ENCODE data around the gene PDZRN3.

DNA sequence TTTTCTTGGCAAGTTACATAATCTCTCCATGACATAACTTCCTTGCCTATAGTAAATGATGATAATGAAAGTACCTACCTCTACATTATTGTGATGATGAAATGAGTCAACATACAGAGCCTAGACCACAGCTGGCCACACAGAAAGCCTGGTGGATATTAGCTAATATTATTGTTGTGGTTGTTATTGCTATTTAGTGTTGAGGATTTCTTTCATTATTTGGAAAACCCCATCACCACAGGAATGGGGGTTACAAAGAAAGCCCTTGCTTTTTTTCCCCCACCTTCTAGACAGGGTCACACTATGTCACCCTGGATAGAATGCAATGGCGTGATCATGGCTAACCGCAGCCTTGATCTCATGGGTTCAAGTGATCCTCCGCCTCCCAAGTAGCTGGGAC, 125.0 kb downstream of the PDZRN3 start:
- TF ChIP-seq, protein P1, sequence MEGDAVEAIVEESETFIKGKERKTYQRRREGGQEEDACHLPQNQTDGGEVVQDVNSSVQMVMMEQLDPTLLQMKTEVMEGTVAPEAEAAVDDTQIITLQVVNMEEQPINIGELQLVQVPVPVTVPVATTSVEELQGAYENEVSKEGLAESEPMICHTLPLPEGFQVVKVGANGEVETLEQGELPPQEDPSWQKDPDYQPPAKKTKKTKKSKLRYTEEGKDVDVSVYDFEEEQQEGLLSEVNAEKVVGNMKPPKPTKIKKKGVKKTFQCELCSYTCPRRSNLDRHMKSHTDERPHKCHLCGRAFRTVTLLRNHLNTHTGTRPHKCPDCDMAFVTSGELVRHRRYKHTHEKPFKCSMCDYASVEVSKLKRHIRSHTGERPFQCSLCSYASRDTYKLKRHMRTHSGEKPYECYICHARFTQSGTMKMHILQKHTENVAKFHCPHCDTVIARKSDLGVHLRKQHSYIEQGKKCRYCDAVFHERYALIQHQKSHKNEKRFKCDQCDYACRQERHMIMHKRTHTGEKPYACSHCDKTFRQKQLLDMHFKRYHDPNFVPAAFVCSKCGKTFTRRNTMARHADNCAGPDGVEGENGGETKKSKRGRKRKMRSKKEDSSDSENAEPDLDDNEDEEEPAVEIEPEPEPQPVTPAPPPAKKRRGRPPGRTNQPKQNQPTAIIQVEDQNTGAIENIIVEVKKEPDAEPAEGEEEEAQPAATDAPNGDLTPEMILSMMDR (IDR thresholded peaks at IDR 0.05): no peak
- TF ChIP-seq EZH2 (IDR thresholded peaks at IDR 0.05): no peak
- no peak for TF ChIP-seq EZH2phosphoT487 (IDR thresholded peaks at IDR 0.05)
